NCI-H510A (cell line): Measurements from ENCODE around the gene LRRN2.
"Not testable (repeated sequence)": the region's sequence is repeated elsewhere in the genome, so short reads cannot be mapped to it uniquely, and the experiment has no call there.

Experiments
- DNase-seq: peaks from one replicate; lab custom pipeline; 2025; lab: John Stamatoyannopoulos, UW

LRRN2 gene

GRCh38 chr1:204685236-204686006 is at the start of gene LRRN2:
Gene LRRN2 (minus strand): TSS chr1:204685738. CDS start chr1:204619992, 65,746 bp downstream.
- no peak for DNase-seq

GRCh38 chr1:204735042-204735441 is 49.5 kb upstream of the LRRN2 start:
- DNase-seq = peak; percentile 81

GRCh38 chr1:204733869-204734596 is 48.5 kb upstream of the LRRN2 start:
- DNase-seq = no peak

- DNase-seq = no peak
These were observed 47.8 kb upstream of the LRRN2 start for GRCh38 chr1:204733289-204733688.

GRCh38 chr1:204731985-204732575 is 46.5 kb upstream of the LRRN2 start:
- no peak for DNase-seq

GRCh38 chr1:204731509-204731908 is 46.0 kb upstream of the LRRN2 start:
- no peak for DNase-seq

GRCh38 chr1:204730826-204731459 is 45.4 kb upstream of the LRRN2 start:
- DNase-seq = no peak

- no peak for DNase-seq
These were observed 44.0 kb upstream of the LRRN2 start for GRCh38 chr1:204729516-204729915.

- DNase-seq = no peak
These were observed 42.9 kb upstream of the LRRN2 start for GRCh38 chr1:204728456-204728855.

- DNase-seq = no peak
These were observed 42.5 kb upstream of the LRRN2 start for GRCh38 chr1:204728045-204728444.

GRCh38 chr1:204727438-204727837 is 41.9 kb upstream of the LRRN2 start:
- DNase-seq = not testable (repeated sequence)

GRCh38 chr1:204726478-204726877 is 40.9 kb upstream of the LRRN2 start:
- no peak for DNase-seq

- DNase-seq = no peak
These were observed 40.4 kb upstream of the LRRN2 start for GRCh38 chr1:204725821-204726448.

- DNase-seq = no peak
These were observed 37.7 kb upstream of the LRRN2 start for GRCh38 chr1:204723131-204723787.

GRCh38 chr1:204721373-204722055 is 36.0 kb upstream of the LRRN2 start:
- DNase-seq = no peak

GRCh38 chr1:204716660-204717059 is 31.1 kb upstream of the LRRN2 start:
- no peak for DNase-seq

GRCh38 chr1:204714861-204715511 is 29.4 kb upstream of the LRRN2 start:
- no peak for DNase-seq

- no peak for DNase-seq
These were observed 28.8 kb upstream of the LRRN2 start for GRCh38 chr1:204714194-204714860.

GRCh38 chr1:204713541-204713940 is 28.0 kb upstream of the LRRN2 start:
- no peak for DNase-seq
